ENCODE results near the gene SUSD3. TPM values are rescaled to one million over a fixed set of nuclear protein-coding genes. Genes with fewer than 3 reads are reported as not detected.

SUSD3 gene
- total and polyA plus RNA-seq, 2 of the 8 experiments (the other 6 are each of a cell fraction or from before 2014, with no cell fraction given): 5.5 to 35.4 TPM

GRCh38 chr9:93088656-93089015 lies 30.1 kb downstream of the SUSD3 start (continued):
- TF ChIP-seq KDM1A (IDR thresholded peaks at IDR 0.05; ENCODE audit: borderline replicate concordance, low read length) (no peak), CBX5 (IDR thresholded peaks at IDR 0.05; ENCODE audit: low read depth, low read length) (no peak), FOSL1 (IDR thresholded peaks at IDR 0.05; ENCODE audit: insufficient read depth, low read depth, low read length) (no peak), JUN (IDR thresholded peaks at IDR 0.05; ENCODE audit: low read depth, low read length) (no peak), RAD21 (IDR thresholded peaks at IDR 0.05 in 1 of 2, conservative IDR thresholded peaks at IDR 0.05 in 1 of 2; ENCODE audit: low read depth in 2 of 2, low read length in 2 of 2) (no peak), POLR2AphosphoS5 (IDR thresholded peaks at IDR 0.05; ENCODE audit: low read depth, low read length) (no peak), MAFK (IDR thresholded peaks at IDR 0.05; ENCODE audit: low read depth, low read length) (no peak), SUZ12 (IDR thresholded peaks at IDR 0.05; ENCODE audit: low read length) (no peak)

All from H1 (cell line).